ENCODE results near the gene C5AR2.

C5AR2 gene

DNA sequence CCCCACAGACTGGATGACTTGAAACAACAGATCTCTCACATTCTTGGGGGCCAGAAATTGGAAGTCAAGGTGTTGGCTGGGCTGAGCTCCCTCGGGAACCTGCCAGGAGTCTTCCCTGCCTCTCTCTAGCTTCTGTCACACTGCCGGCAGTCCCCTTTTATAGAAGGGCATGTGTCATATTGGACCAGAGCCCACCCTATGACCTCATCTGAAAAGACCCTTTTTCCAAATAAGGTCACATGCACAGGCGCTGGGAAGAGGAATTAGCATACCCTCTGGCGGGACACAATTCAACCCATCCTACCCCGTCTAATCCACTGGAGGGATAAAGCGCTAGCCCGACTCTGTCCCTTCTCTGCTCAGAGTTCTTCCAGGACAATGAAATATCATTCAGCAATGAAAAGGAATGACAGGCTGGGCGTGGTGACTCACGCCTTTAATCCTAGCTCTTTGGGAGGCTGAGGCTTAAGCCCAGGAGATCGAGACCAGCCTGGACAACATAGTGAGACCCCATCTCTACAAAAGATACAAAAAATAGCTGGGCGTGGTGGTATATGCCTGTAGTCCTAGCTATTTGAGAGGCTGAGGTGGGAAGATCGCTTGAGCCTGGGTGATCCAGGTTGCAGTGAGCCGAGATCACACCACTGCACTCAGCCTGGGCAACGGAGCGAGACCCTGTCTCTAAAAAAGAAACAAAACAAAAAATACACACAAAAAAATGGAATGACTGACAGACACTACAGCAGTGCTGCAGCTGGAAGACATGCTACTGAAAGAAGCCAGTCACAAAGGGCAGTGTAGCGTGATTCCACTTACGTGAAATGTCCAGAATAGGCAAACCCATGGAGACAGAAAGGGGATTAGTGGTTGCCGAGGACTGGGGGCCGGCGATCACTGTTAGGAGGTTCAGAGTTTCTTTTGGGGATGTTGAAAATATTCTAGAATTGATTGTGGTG is 58.8 kb downstream of the C5AR2 start:
- no peak for DNase-seq

DNA sequence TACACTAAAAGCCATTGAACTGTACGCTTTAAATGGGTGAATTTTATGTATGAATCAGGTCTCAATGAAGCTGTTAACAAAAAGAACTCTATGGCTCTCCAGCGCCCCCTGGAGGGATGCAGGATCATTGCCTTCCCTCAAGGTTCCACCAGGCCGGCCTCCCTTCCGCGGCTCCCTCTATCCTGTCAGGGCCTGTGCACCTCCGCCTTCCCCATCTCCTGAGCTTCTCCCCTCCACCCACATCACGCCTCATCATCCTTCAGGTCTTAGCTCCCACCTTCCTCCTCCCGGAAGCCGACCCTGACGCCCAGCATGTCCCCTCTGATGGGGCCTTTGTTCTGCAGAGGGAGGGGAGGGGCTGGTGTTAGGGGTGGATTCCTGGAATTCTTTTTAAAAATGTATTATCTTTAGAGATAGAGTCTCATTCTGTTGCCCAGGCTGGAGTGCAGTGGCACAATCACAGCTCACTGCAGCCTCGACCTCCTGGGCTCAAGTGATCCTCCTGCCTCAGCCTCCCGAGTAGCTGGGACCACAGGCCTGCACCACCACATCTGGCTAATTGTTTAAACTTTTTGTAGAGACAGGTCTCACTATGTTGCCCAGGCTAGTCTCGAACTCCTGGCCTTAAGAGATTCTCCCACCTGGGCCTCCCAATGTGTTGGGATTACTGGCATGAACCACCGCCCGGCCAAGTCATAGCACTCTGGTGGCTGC is 59.7 kb downstream of the C5AR2 start:
- DNase-seq: peak; percentile 20
